NT2/D1 (cell line): ENCODE data around the gene FBXO10.
A peak's percentile ranks its signal among the peaks of the same experiment; 100 is the strongest.

Source experiments
- DNase-seq: peaks from one replicate; pipeline ENCODE4 v3.0.0-alpha.2; 2011; ENCODE audit warnings: low read depth, low spot score
- H3K27me3 ChIP-seq: 2 replicates; pipeline ENCODE4 v1.6.0; 2011; ENCODE audit warnings: mild to moderate bottlenecking; ENCODE audit not compliant: insufficient read length, insufficient read depth
- H3K36me3 ChIP-seq: 2 replicates; pipeline ENCODE4 v1.6.1; 2011; ENCODE audit warnings: mild to moderate bottlenecking, low read length, mixed read lengths; ENCODE audit not compliant: insufficient read depth, insufficient read length
- H3K4me1 ChIP-seq: 2 replicates; pipeline ENCODE4 v1.5.1; 2011; ENCODE audit not compliant: insufficient read depth, insufficient read length
- H3K4me3 ChIP-seq: 2 replicates; pipeline ENCODE4 v1.5.1; 2011; ENCODE audit warnings: low read depth; ENCODE audit not compliant: insufficient read length
- H3K9ac ChIP-seq: 2 replicates; pipeline ENCODE4 v1.6.0; 2011; ENCODE audit warnings: low read depth; ENCODE audit not compliant: insufficient read length
- H3K9me3 ChIP-seq: 2 replicates; pipeline ENCODE4 v1.5.1; 2011; ENCODE audit warnings: mild to moderate bottlenecking, low read length; ENCODE audit not compliant: insufficient read depth
- SUZ12 ChIP-seq: IDR thresholded peaks from 2 replicates; pipeline ENCODE4 v1.6.1; 2011; ENCODE audit not compliant: insufficient read length, insufficient read depth; ENCODE audit errors: extremely low read depth
- YY1 ChIP-seq: IDR thresholded peaks from 2 replicates; pipeline ENCODE4 v1.6.1; 2011; ENCODE audit not compliant: insufficient read length, insufficient read depth
- ZNF274 ChIP-seq: IDR thresholded peaks from 2 replicates; pipeline ENCODE4 v1.6.1; 2011; ENCODE audit warnings: mild to moderate bottlenecking, low read depth, low read length

FBXO10 gene

DNA sequence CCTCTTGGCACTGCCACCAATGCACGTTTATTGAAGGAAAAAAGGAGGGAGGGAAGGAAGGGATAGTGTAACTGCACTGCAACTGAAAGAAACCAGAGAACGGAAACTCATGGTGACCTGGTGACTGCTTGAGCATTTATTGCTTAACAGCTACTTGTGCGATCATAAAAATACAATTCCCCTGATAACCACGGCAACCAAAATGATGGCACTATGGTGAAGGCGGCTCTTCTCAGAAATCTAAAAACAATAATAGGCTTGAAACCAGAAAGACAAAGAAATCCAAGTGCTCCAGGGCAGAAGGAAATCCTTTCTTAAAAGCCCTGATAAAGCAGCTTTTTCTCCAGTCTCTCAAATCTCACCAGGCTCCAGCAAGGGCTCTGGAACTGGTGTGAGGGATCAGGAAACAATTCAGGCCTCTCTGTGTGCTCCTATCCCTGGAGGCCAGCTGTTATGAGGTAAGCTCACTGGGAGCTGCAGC, 1.9 kb downstream of the FBXO10 start:
- Histone ChIP-seq H3K9me3 (no peaks in the 10 kb centered on the region), H3K27me3 (no peaks in the 10 kb centered on the region), H3K36me3 (peaks cover 16% of the 10 kb centered on the region), H3K4me3 (peak overlapping the region; percentile 86), H3K9ac (no peak overlapping the region), H3K4me1 (peaks cover 11% of the 10 kb centered on the region)
- TF ChIP-seq YY1 (no peak), SUZ12 (no peak), ZNF274 (no peak)
- peak; percentile 49 for DNase-seq

DNA sequence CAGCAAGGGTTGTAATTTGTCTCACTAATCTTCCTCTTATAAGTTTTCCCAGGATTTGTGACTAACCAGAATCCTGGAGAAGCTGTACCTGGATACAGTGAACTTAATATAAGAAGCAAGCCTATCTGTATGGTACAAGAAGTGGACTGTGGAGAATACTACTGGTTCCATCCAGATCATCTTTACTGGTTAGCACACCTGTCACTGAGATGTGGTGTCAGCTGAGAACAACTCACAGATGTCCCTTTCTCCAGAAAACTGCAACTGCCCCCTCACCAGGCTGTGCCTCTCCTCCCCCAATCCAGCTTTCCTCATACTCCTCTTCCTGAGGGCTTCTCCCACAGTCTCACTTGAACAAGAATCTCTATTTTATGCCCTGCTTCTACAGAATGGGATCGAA, 4.9 kb downstream of the FBXO10 start:
- no peak for DNase-seq
- Histone ChIP-seq H3K9ac (no peak overlapping the region), H3K4me1 (peaks cover 8% of the 10 kb centered on the region), H3K9me3 (no peaks in the 10 kb centered on the region), H3K36me3 (peaks cover 22% of the 10 kb centered on the region), H3K27me3 (no peaks in the 10 kb centered on the region), H3K4me3 (no peak overlapping the region)
- TF ChIP-seq ZNF274 (no peak), YY1 (no peak), SUZ12 (no peak)

DNA sequence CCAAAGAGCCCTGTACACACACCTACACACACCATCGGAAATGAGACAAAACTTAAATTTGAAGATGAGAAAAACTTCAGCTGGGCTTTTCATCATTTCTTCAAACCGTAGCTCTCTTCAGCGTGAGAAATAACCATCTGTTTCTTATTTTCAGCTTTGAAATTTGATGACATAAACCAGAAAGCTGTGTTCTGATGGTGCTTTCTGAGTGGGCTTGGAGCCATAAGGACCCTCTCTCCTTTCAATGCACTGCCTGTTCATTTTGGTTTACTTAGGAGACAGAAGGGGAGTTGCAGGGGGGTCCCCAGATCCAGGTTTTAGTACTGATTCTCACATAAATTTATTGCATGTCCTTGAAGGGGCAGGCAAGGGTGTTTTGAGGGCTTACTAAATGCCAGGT, 9.5 kb downstream of the FBXO10 start:
- Histone ChIP-seq H3K9me3 (peaks cover 26% of the 10 kb centered on the region), H3K27me3 (no peaks in the 10 kb centered on the region), H3K36me3 (peaks cover 31% of the 10 kb centered on the region), H3K4me1 (no peaks in the 10 kb centered on the region), H3K9ac (no peak overlapping the region), H3K4me3 (no peak overlapping the region)
- TF ChIP-seq YY1: no peak
- TF ChIP-seq ZNF274: no peak
- TF ChIP-seq SUZ12: no peak
- no peak for DNase-seq

DNA sequence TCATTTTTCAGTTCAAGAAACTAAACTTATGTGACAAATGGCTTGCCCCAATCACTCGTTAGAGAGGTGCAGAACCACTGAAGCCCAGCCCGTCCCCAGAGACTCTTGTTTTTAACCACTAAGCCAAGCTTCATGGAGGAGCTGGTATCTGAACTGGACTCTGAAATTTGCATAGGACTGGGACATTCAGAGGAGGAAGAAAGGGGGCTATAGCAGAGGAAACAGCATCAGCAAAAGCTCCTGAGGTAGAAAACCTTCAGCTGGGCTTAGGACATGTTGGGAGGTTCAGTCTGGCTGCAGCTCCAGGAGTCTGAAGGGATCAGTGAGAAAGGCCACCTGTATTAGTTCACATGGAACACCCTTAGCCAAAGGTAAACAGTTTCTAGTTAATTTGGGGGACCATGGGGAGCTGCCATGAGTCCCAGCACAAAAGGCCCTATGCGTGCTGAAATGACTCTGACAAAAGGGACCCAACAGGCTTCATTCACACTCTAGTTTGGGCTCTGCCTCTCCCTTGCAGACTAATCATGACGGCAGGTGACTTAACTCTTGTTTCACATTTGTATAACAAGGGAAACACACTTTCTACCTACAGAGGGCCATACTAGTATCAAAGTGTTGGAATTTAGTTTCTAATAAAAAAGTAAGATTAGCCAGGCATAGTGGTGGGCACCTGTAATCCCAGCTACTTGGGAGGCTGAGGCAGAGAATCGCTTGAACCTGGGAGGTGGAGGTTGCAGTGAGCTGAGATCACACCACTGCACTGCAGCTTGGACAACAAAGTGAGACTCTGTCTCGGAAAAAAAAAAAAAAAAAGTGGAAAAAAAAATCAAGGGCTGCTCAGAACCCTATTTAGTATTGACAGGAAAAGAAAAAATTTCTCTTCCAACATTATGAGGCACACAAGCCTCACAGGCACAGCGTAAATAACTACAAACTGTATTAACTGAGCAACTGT, 10.2 kb downstream of the FBXO10 start:
- peaks cover 26% of the 10 kb centered on the region for H3K9me3 ChIP-seq
- H3K4me3 ChIP-seq: no peak overlapping the region
- no peaks in the 10 kb centered on the region for H3K4me1 ChIP-seq
- no peak for DNase-seq
- no peaks in the 10 kb centered on the region for H3K27me3 ChIP-seq
- peaks cover 36% of the 10 kb centered on the region for H3K36me3 ChIP-seq
- no peak overlapping the region for H3K9ac ChIP-seq
- no peak for TF ChIP-seq SUZ12
- no peak for TF ChIP-seq ZNF274
- TF ChIP-seq YY1: no peak

DNA sequence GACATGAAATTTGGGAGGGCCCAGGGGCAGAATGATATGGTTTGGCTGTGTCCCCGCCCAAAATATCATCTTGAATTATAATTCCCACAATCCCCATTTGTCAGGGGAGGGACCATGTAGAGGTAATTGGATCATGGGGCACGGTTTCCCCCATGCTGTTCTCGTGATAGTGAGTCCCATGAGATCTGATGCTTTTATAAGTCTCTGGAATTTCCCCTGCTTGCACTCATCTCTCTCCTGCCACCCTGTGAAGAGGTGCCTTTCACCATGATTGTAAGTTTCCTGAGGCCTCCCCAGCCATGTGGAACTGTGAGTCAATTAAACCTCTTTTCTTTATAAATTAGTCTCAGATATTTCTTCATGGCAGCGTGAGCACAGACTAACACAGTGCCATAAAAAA, 11.3 kb downstream of the FBXO10 start:
- DNase-seq: no peak
- Histone ChIP-seq H3K4me1 (no peaks in the 10 kb centered on the region), H3K27me3 (no peaks in the 10 kb centered on the region), H3K9me3 (peaks cover 26% of the 10 kb centered on the region), H3K36me3 (peaks cover 35% of the 10 kb centered on the region), H3K9ac (no peak overlapping the region), H3K4me3 (no peak overlapping the region)
- TF ChIP-seq YY1 (no peak), ZNF274 (no peak), SUZ12 (no peak)

DNA sequence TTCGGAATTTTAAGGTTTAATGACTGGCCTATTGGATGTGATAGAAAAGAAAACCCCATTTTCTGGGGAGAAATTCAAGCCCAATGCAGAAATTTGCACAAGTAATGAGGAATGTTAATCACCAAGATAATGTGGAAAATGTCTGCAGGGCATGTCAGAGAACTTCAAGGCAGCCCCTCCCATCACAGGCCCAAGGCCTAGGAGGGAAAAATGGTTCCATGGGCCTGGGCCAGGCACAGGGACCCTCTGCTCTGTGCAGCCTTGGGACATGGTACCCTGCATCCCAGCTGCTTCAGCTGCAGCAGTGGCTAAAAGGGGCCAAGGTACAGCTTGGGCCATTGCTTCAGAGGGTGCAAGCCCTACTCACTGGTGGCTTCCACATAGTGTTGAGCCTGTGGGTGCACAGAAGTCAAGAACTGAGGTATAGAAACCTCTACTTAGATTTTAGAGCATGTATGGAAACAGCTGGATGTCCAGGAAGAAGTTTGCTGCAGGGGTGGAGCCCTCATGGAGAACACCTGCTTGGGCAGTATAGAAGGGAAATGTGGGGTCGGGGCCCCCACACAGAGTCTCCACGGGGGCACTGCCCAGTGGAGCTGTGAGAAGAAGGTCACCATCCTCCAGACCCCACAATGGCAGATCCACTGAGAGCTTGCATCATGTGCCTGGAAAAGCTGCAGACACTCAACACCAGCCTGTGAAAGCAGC, 12.2 kb downstream of the FBXO10 start:
- no peaks in the 10 kb centered on the region for H3K4me1 ChIP-seq
- peaks cover 37% of the 10 kb centered on the region for H3K36me3 ChIP-seq
- no peak overlapping the region for H3K9ac ChIP-seq

DNA sequence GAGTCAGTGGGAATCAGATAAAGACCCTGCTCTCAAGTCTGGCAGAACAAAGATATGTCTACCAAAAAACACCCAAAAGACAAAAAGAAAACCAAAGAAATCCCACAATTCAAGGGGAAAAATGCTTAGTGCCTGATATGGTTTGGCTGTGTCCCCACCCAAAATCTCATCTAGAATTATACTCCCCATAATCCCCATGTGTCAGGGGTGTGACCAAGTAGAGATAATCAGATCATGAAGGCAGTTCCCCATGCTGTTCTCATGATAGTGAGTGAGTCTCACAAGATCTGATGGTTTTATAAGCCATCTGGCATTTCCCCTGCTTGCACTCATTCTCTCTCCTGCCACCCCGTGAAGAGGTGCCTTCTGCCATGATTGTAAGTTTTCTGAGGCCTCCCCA, 13.4 kb downstream of the FBXO10 start:
- H3K36me3 ChIP-seq: peaks cover 31% of the 10 kb centered on the region
- DNase-seq: no peak
- peaks cover 26% of the 10 kb centered on the region for H3K9me3 ChIP-seq
- TF ChIP-seq ZNF274 (no peak), YY1 (no peak), SUZ12 (no peak)
- no peaks in the 10 kb centered on the region for H3K27me3 ChIP-seq
- H3K9ac ChIP-seq: no peak overlapping the region
- H3K4me1 ChIP-seq: no peaks in the 10 kb centered on the region
- no peak overlapping the region for H3K4me3 ChIP-seq

More for the DNA sequence above, 12.2 kb downstream of the FBXO10 start:
- H3K9me3 ChIP-seq: peaks cover 26% of the 10 kb centered on the region
- H3K4me3 ChIP-seq: no peak overlapping the region
- TF ChIP-seq ZNF274 (no peak), SUZ12 (no peak), YY1 (no peak)
- no peak for DNase-seq
- no peaks in the 10 kb centered on the region for H3K27me3 ChIP-seq
